Activated CD8-positive, alpha-beta T cell treated with anti-CD3 and anti-CD28 coated beads, Interleukin-2, amount 10 ng/mL, durations not matched to agents 7 days and 5 days (primary cell): ENCODE results near the gene CTNNA3. TPM values are rescaled to one million over a fixed set of nuclear protein-coding genes. Genes with fewer than 3 reads are reported as not detected.

Experiments
- ATAC-seq: fragments of 150-1000 bp; cut with Tn5 transposase; one replicate; pipeline ENCODE4 v1.10.0; 2021; ENCODE audit warnings: moderate library complexity
- CTCF ChIA-PET: fragments of 350-600 bp; sonication (Branson Sonifier 250); formaldehyde crosslinking; loops from one replicate; lab custom pipeline; 2021; ENCODE audit warnings: antibody characterized with exemption; lab: Charles Lee
- POLR2A ChIA-PET: fragments of 350-600 bp; sonication (Branson Sonifier 250); formaldehyde crosslinking; loops from one replicate; lab custom pipeline; 2021; ENCODE audit warnings: antibody characterized with exemption; lab: Charles Lee
- DNase-seq: peaks from one replicate; pipeline ENCODE4 v3.0.0-alpha.2; 2020
- H3K27ac Mint-ChIP-seq: one replicate; pipeline ENCODE4 v1.8.0; 2021; ENCODE audit warnings: mild to moderate bottlenecking, mixed read lengths
- H3K27me3 Mint-ChIP-seq: one replicate; pipeline ENCODE4 v1.8.0; 2021; ENCODE audit warnings: low read depth, mixed read lengths
- H3K36me3 Mint-ChIP-seq: one replicate; pipeline ENCODE4 v1.8.0; 2021; ENCODE audit warnings: low read depth, mixed read lengths
- H3K4me1 Mint-ChIP-seq: one replicate; pipeline ENCODE4 v1.8.0; 2021; ENCODE audit warnings: low read depth, mixed read lengths
- H3K4me3 Mint-ChIP-seq: one replicate; pipeline ENCODE4 v1.8.0; 2021; ENCODE audit warnings: mild to moderate bottlenecking, mixed read lengths
- H3K9me3 Mint-ChIP-seq: one replicate; pipeline ENCODE4 v1.8.0; 2022; ENCODE audit warnings: mixed read lengths; ENCODE audit not compliant: insufficient read depth
- total RNA-seq, 2 experiments: library from RNA; stranded (reverse); gene quantifications; one replicate each; pipeline ENCODE4 v1.2.3, GENCODE V29; 2021

Gene CTNNA3
- total RNA-seq, 2 experiments from 2014 or later, result 1.3 to 2.6 TPM

- Mint-ChIP-seq H3K4me1 (no peaks in the 10 kb centered on the region), H3K4me3 (no peak overlapping the region), H3K27me3 (no peaks in the 10 kb centered on the region), H3K36me3 (no peaks in the 10 kb centered on the region), H3K27ac (no peak overlapping the region), H3K9me3 (no peaks in the 10 kb centered on the region)
- DNase-seq, result no peak
- ChIA-PET CTCF (no interaction called here), POLR2A (no interaction called here)
- ATAC-seq, result no peak
Observed at GRCh38 chr10:66209025-66209424, 1487.0 kb downstream of the CTNNA3 start.

DNA sequence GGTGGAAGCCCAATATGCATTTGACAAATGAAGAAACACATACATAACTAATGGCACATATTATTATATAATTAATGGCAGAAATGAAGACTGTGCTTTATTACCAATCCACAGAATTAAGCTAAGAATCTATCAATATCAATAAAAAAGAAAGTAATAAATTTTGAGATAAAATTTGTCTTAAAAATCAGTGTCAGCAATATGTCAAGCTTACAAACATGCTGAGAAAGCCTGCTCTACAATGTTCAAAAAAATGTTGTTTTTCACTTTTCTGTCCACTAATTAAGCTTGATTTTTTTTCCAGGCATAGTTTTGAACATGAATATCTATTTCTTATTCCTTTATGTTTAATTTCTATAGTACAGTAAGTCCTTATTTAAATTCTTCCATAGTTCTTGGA lies 1491.2 kb downstream of the CTNNA3 start:
- CTCF ChIA-PET, result no interaction called here
- POLR2A ChIA-PET, result no interaction called here
- DNase-seq, result no peak
- H3K27ac Mint-ChIP-seq, result no peak overlapping the region
- no peaks in the 10 kb centered on the region for H3K4me1 Mint-ChIP-seq
- no peak for ATAC-seq
- no peaks in the 10 kb centered on the region for H3K9me3 Mint-ChIP-seq
- no peaks in the 10 kb centered on the region for H3K27me3 Mint-ChIP-seq
- H3K36me3 Mint-ChIP-seq, result no peaks in the 10 kb centered on the region
- no peak overlapping the region for H3K4me3 Mint-ChIP-seq

GRCh38 chr10:66202101-66202500 lies 1493.9 kb downstream of the CTNNA3 start:
- ChIA-PET POLR2A (no interaction called here), CTCF (no interaction called here)
- Mint-ChIP-seq H3K4me3 (no peak overlapping the region), H3K9me3 (no peaks in the 10 kb centered on the region), H3K36me3 (no peaks in the 10 kb centered on the region), H3K27me3 (no peaks in the 10 kb centered on the region), H3K4me1 (no peaks in the 10 kb centered on the region), H3K27ac (no peak overlapping the region)
- ATAC-seq, result no peak
- no peak for DNase-seq

DNA sequence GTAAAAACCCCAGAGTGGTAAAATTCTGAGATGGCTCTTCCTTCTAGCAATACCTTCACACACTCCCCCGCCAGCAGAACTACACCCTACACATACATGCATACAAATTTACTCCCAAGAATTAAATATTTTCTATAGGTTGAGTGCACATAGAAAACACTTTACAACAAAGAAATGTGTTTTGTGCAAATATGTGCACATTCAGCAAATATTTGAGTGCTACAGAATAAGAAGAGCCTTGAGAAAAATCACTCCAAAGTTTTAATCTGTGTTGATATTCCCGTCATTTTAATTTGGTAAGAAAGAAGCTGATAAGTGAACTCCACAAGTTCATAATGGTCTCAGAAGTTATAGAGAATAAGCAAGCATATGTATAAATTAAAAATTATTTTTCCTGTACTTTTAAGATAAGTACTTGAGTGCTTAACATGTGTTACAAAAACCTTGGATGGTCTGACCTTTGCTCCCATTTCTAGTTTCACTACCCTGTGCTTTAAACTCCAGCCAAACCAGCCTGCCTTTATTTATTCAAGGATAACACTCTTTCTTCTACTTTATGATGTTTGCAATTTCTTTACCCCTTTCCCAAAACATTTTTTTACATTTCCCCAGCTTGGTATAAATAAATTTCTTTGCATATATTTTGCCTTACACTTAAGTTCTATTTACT lies 1503.7 kb downstream of the CTNNA3 start:
- Mint-ChIP-seq H3K4me3 (no peak overlapping the region), H3K27me3 (no peaks in the 10 kb centered on the region), H3K4me1 (no peaks in the 10 kb centered on the region), H3K27ac (no peak overlapping the region), H3K36me3 (no peaks in the 10 kb centered on the region), H3K9me3 (no peaks in the 10 kb centered on the region)
- ChIA-PET CTCF (no interaction called here), POLR2A (no interaction called here)
- DNase-seq (no peak), ATAC-seq (no peak)

DNA sequence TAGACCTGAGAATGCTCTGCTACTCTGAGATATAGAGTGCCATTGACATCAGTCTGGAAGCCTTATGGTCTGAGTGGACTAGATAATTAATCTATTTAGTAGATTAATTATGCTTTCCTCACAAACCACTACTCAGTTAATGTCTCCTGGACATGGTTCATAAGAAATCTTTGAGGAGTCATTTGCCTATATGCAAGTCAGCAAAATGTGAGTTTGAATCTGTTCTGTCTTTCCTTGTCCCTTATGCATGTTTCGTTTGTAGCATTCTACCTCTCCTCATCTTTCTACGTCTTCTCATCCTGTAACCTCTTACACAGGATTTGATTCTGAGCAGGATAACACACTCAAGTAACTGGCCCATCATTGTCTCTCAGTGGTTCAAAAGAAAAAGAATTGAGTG lies 1505.6 kb downstream of the CTNNA3 start:
- Mint-ChIP-seq H3K9me3 (no peaks in the 10 kb centered on the region), H3K36me3 (no peaks in the 10 kb centered on the region), H3K4me1 (no peaks in the 10 kb centered on the region), H3K4me3 (no peak overlapping the region), H3K27ac (no peak overlapping the region), H3K27me3 (no peaks in the 10 kb centered on the region)
- ChIA-PET CTCF (no interaction called here), POLR2A (no interaction called here)
- DNase-seq (no peak), ATAC-seq (no peak)

DNA sequence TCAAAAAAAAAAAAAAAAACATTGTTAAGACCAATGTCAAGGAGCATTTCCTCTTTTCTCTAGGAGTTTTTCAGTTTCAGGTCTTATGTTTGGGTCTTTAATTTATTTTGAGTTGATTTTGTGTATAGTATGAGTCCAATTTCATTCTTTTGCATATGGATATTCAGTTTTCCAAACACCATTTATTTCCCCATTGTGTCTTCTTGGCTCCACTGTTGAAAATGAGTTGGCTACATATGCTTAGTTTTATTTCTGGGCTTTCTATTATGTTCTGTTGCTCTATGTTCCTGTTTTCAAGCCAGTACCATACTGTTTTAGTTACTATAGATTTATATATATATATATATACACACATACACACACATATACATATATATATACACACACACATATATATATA lies 1506.7 kb downstream of the CTNNA3 start:
- DNase-seq (no peak), ATAC-seq (no peak)
- ChIA-PET POLR2A (no interaction called here), CTCF (no interaction called here)
- H3K36me3 Mint-ChIP-seq, result no peaks in the 10 kb centered on the region
- H3K27me3 Mint-ChIP-seq, result no peaks in the 10 kb centered on the region
- no peaks in the 10 kb centered on the region for H3K4me1 Mint-ChIP-seq
- no peak overlapping the region for H3K4me3 Mint-ChIP-seq
- H3K9me3 Mint-ChIP-seq, result no peaks in the 10 kb centered on the region
- no peak overlapping the region for H3K27ac Mint-ChIP-seq

GRCh38 chr10:66187053-66187733 lies 1508.8 kb downstream of the CTNNA3 start:
- no peaks in the 10 kb centered on the region for H3K9me3 Mint-ChIP-seq
- no peak overlapping the region for H3K4me3 Mint-ChIP-seq
- H3K4me1 Mint-ChIP-seq, result no peaks in the 10 kb centered on the region
- CTCF ChIA-PET, result interaction anchor here (1.3 kb wide), 1 partner anchor 9 kb away, joined by 3 read pairs; no protein-coding TSS in a partner anchor
- H3K27me3 Mint-ChIP-seq, result no peaks in the 10 kb centered on the region
- ATAC-seq, result no peak
- POLR2A ChIA-PET, result no interaction called here
- H3K36me3 Mint-ChIP-seq, result no peaks in the 10 kb centered on the region
- DNase-seq, result no peak
- H3K27ac Mint-ChIP-seq, result no peak overlapping the region

GRCh38 chr10:66183028-66183427 lies 1513.0 kb downstream of the CTNNA3 start:
- H3K27ac Mint-ChIP-seq, result no peak overlapping the region
- H3K4me3 Mint-ChIP-seq, result no peak overlapping the region
- no peaks in the 10 kb centered on the region for H3K27me3 Mint-ChIP-seq
- H3K36me3 Mint-ChIP-seq, result no peaks in the 10 kb centered on the region
- no peaks in the 10 kb centered on the region for H3K9me3 Mint-ChIP-seq
- ChIA-PET POLR2A (no interaction called here), CTCF (no interaction called here)
- DNase-seq (no peak), ATAC-seq (no peak)
- H3K4me1 Mint-ChIP-seq, result no peaks in the 10 kb centered on the region

GRCh38 chr10:66180581-66181318 lies 1515.2 kb downstream of the CTNNA3 start:
- Mint-ChIP-seq H3K27me3 (no peaks in the 10 kb centered on the region), H3K9me3 (no peaks in the 10 kb centered on the region), H3K4me3 (no peak overlapping the region), H3K27ac (no peak overlapping the region), H3K4me1 (no peaks in the 10 kb centered on the region), H3K36me3 (no peaks in the 10 kb centered on the region)
- ChIA-PET CTCF (no interaction called here), POLR2A (no interaction called here)
- ATAC-seq, result peak; percentile 42
- peak; percentile 46 for DNase-seq

DNA sequence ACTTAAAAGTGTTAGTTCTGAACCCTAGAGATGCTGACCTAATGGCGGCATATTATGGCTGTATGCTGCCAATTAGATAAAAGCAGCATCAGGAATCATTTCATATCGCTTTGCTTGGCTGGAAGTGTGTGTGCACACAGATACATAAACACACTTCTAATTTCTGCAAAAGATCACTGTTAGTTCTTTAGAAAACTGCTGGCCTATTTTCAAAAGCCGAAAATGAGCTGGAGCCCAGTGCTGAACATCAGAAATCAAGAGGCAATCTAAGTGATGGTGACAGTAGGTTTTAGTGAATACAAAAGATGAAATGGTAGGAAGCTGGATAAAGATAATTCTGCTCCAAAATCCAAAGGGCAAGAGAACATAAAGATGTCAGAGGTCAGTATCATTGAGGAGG lies 1516.0 kb downstream of the CTNNA3 start:
- H3K9me3 Mint-ChIP-seq, result no peaks in the 10 kb centered on the region
- no peaks in the 10 kb centered on the region for H3K27me3 Mint-ChIP-seq
- no peak overlapping the region for H3K27ac Mint-ChIP-seq
- no peak overlapping the region for H3K4me3 Mint-ChIP-seq
- DNase-seq (no peak), ATAC-seq (no peak)
- CTCF ChIA-PET, result no interaction called here
- no peaks in the 10 kb centered on the region for H3K4me1 Mint-ChIP-seq
- H3K36me3 Mint-ChIP-seq, result no peaks in the 10 kb centered on the region
- POLR2A ChIA-PET, result no interaction called here

- DNase-seq (no peak), ATAC-seq (no peak)
- Mint-ChIP-seq H3K4me3 (no peak overlapping the region), H3K36me3 (no peaks in the 10 kb centered on the region), H3K9me3 (no peaks in the 10 kb centered on the region), H3K27me3 (no peaks in the 10 kb centered on the region), H3K27ac (no peak overlapping the region), H3K4me1 (no peaks in the 10 kb centered on the region)
- ChIA-PET CTCF (interaction anchor here (0.7 kb wide), 1 partner anchor 9 kb away, joined by 4 read pairs; no protein-coding TSS in a partner anchor), POLR2A (no interaction called here)
Observed at GRCh38 chr10:66176772-66177171, 1519.2 kb downstream of the CTNNA3 start.

DNA sequence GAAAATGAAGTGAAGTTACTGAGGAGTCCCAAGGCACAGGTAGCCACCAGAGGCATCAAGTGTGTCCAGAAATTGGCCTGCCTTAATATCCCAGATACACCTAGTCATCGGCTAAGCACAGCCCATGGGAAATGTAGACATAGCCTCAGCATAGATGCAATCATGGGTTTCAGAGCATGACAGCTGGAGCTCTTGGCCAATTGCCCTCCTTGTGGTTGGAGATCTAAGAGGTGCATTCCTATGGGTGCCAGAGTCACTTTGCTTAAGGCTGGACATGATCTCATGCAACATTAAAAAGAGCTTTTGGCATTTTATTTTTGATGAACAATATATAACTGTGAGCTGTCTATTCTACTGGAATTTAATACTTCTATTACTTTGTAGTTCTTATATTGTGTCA lies 1528.2 kb downstream of the CTNNA3 start:
- DNase-seq (no peak), ATAC-seq (no peak)
- Mint-ChIP-seq H3K36me3 (no peaks in the 10 kb centered on the region), H3K9me3 (no peaks in the 10 kb centered on the region), H3K4me1 (no peaks in the 10 kb centered on the region), H3K4me3 (no peak overlapping the region), H3K27me3 (no peaks in the 10 kb centered on the region), H3K27ac (no peak overlapping the region)
- POLR2A ChIA-PET, result no interaction called here
- CTCF ChIA-PET, result interaction anchor here (0.5 kb wide), 1 partner anchor 9 kb away, joined by 4 read pairs; no protein-coding TSS in a partner anchor
